Tibial artery (tissue), 4 donors: Measurements from ENCODE around the gene EID3.

Source experiments
- DNase-seq, 2 donors: peaks; one replicate each; pipeline ENCODE4 v3.0.0-alpha.2; 2019
- H3K27ac ChIP-seq, 2 donors: fragments of 200-600 bp; sonication (generic) in 1 of 2; 1 replicate in 1 of 2; 2 replicates in 1 of 2; pipeline ENCODE4 v1.5.1; 2018 to 2019; ENCODE audit warnings: mild to moderate bottlenecking in 1 of 2
- H3K27me3 ChIP-seq, 2 donors: fragments of 200-600 bp; sonication (generic) in 1 of 2; one replicate each; pipeline versions ENCODE4 v1.5.1 to v1.6.0; 2016 to 2019
- H3K36me3 ChIP-seq, 3 donors: fragments of 200-600 bp; sonication (generic) in 2 of 3; one replicate each; pipeline ENCODE4 v1.5.1; 2016 to 2019; ENCODE audit warnings: mild to moderate bottlenecking in 2 of 3
- H3K4me1 ChIP-seq, 4 donors: fragments of 200-600 bp; sonication (generic) in 2 of 4; 1 replicate in 3 of 4; 2 replicates in 1 of 4; pipeline ENCODE4 v1.5.1; 2016 to 2019
- H3K4me3 ChIP-seq, 2 donors: fragments of 200-600 bp; sonication (generic) in 1 of 2; 1 replicate in 1 of 2; 2 replicates in 1 of 2; pipeline ENCODE4 v1.5.1; 2018 to 2019; ENCODE audit warnings: mild to moderate bottlenecking in 2 of 2
- H3K9me3 ChIP-seq, 3 donors: fragments of 200-600 bp; sonication (generic) in 1 of 3; one replicate each; pipeline ENCODE4 v1.5.1; 2016 to 2019
- CTCF ChIP-seq, 2 experiments: fragments of 200-600 bp in 1 of 2; fragments of 450-650 bp in 1 of 2; IDR thresholded peaks; one replicate each; pipeline ENCODE4 v1.5.1; 2017 to 2019; ENCODE audit warnings: antibody characterized with exemption in 2 of 2, mild to moderate bottlenecking in 1 of 2, moderate library complexity in 1 of 2
- intact Hi-C: fragments of 100-400 bp; cut with DNase I; formaldehyde crosslinking; loops from one replicate; pipeline ENCODE4 v1.15.0; 2023; ENCODE audit warnings: low total_unique reads

Gene EID3

GRCh38 chr12:104312202-104312601 is 8.7 kb downstream of the EID3 start:
- DNase-seq = no peak
- Histone ChIP-seq H3K4me1 (peaks cover 0 to 23% (median 5%) of the 10 kb centered on the region in 4 donors), H3K9me3 (no peaks in the 10 kb centered on the region), H3K4me3 (no peak overlapping the region), H3K27ac (no peak overlapping the region), H3K27me3 (no peaks in the 10 kb centered on the region), H3K36me3 (peaks cover 61 to 69% (median 67%) of the 10 kb centered on the region in 3 donors)
- intact Hi-C loops = no loop called here
- TF ChIP-seq CTCF (IDR thresholded peaks at IDR 0.05) = no peak

GRCh38 chr12:104312654-104313053 is 9.1 kb downstream of the EID3 start:
- intact Hi-C loops = no loop called here
- H3K9me3 ChIP-seq = no peaks in the 10 kb centered on the region
- peaks cover 65 to 74% (median 71%) of the 10 kb centered on the region in 3 donors for H3K36me3 ChIP-seq

GRCh38 chr12:104313568-104314241 is 10.2 kb downstream of the EID3 start:
- Histone ChIP-seq H3K4me1 (peaks cover 0 to 18% (median 0%) of the 10 kb centered on the region in 4 donors), H3K27me3 (no peaks in the 10 kb centered on the region), H3K36me3 (peaks cover 76 to 83% (median 82%) of the 10 kb centered on the region in 3 donors), H3K4me3 (no peak overlapping the region), H3K27ac (no peak overlapping the region), H3K9me3 (no peaks in the 10 kb centered on the region)
- intact Hi-C loops = no loop called here
- TF ChIP-seq CTCF (IDR thresholded peaks at IDR 0.05) = no peak
- DNase-seq = no peak

More at GRCh38 chr12:104312654-104313053, 9.1 kb downstream of the EID3 start:
- no peak for TF ChIP-seq CTCF (IDR thresholded peaks at IDR 0.05)
- Histone ChIP-seq H3K27ac (no peak overlapping the region), H3K4me3 (no peak overlapping the region), H3K4me1 (peaks cover 0 to 19% (median 3%) of the 10 kb centered on the region in 4 donors), H3K27me3 (no peaks in the 10 kb centered on the region)
- no peak for DNase-seq

GRCh38 chr12:104314242-104314614 is 10.7 kb downstream of the EID3 start:
- Histone ChIP-seq H3K27me3 (no peaks in the 10 kb centered on the region), H3K4me1 (peaks cover 0 to 14% (median 0%) of the 10 kb centered on the region in 4 donors), H3K4me3 (no peak overlapping the region), H3K9me3 (no peaks in the 10 kb centered on the region), H3K36me3 (peaks cover 81 to 88% (median 87%) of the 10 kb centered on the region in 3 donors), H3K27ac (no peak overlapping the region)
- no peak for TF ChIP-seq CTCF (IDR thresholded peaks at IDR 0.05)
- no peak for DNase-seq
- intact Hi-C loops = no loop called here

GRCh38 chr12:104315326-104316224 is 12.0 kb downstream of the EID3 start:
- H3K36me3 ChIP-seq = peaks cover 94 to 95% (median 94%) of the 10 kb centered on the region in 3 donors
- H3K9me3 ChIP-seq = no peaks in the 10 kb centered on the region
- no peaks in the 10 kb centered on the region for H3K27me3 ChIP-seq
- intact Hi-C loops = no loop called here
- H3K4me1 ChIP-seq = peaks cover 0 to 7% (median 0%) of the 10 kb centered on the region in 4 donors
- TF ChIP-seq CTCF (IDR thresholded peaks at IDR 0.05) = no peak
- no peak overlapping the region for H3K4me3 ChIP-seq
- no peak for DNase-seq
- no peak overlapping the region for H3K27ac ChIP-seq
